GM21786 (cell line): ENCODE data around the gene UNC5C.

ENCODE experiments used
- ATAC-seq: cut with Tn5 transposase; IDR thresholded peaks from one replicate; pipeline ENCODE4 v1.9.1; 2021; ENCODE audit not compliant: unreplicated experiment

The UNC5C gene

DNA sequence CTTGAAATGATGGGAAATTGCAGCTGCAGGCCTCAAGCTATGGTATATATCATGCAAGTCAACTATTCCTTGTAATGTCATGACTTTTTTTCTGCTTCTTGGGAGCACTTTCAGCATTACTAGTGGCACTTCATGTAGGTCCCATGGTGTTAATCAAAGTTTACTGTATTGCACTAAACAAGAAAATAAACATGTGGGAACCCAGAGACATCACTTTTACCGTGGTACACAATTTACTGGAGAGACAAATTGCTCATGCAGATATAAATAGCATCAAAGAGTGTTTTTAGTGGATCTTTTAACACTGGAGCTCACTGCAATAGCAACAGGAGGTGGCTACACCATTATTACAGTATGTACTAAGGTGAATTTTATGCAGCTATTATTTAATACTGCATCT, 79.2 kb downstream of the UNC5C start:
- no peak for ATAC-seq

- no peak for ATAC-seq
These were observed 82.0 kb downstream of the UNC5C start for GRCh38 chr4:95466791-95467190.

GRCh38 chr4:95465010-95465409, 83.8 kb downstream of the UNC5C start:
- no peak for ATAC-seq

DNA sequence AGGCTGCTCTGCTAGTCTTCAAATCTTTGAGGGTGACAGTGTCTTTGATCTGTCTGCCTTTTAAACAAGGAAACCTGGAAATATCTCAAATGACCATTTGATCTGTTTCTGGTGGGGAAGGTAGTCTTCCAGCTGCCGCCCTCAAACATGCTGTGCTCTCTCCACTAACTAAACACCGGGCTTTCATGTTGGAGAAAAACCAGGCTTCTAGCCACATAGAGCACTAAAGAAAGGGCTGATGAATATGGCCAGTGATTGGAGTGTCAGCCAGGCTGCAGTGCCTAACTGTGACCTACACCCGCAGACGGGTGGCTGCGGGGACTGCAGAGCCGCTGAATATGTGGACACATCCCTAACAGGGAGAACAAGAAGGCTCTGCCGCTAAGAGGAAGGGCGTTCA, 85.9 kb downstream of the UNC5C start:
- ATAC-seq = no peak

DNA sequence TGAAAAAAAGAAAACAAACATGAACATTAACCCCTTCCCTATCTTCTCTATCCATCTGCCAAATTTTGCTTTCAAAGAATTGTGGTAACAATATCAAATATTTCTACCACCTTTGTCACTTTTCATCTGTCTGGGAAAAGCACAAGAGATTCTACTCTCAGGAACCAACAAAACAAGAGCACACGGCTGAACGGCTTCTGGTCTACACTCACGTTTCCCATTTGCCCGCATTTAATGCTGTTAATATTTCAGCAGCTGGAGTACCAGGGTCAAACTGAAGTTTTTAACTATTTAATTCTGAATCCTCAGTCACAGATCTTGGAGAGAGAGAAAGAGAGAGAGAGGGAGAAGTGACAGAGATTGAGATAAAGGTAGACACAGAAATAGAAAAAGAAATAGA, 91.4 kb downstream of the UNC5C start:
- ATAC-seq = no peak

DNA sequence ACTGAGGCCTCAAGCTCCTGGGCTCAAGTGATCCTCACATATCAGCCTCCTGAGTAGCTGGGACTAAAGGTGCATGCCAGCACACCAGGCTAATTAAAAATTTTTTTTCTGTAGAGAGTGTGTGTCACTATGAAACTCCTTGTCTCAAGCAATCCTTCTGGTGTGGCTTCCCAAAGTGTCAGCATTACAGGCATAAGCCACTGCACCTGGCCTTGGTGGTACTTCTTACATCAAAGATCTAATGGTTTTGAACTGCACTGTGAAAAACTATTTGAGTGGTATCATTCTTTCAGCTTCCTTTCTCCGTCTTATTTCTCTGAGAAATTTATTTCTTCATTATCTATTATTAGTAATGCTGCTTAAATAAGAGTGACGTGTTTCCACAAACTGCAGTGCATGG, 98.5 kb downstream of the UNC5C start:
- no peak for ATAC-seq

DNA sequence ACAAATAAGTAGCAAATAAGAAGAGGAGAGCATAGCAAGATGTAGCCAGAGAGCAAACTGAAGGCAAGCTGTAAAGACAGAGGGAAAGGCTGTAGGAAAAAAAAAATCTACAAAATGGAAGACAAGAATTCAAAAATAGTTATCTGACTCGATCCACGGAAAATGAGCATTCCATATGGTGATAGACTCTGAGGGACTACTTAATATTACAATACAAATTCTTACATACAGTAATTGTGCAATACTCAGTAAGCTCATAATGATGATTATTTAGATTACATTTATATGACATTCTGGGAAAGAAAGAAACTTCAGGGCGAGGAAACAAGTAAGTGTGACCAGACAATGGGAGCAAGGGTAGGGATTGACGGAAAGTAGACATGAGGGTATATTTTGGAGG, 102.6 kb downstream of the UNC5C start:
- ATAC-seq = no peak

DNA sequence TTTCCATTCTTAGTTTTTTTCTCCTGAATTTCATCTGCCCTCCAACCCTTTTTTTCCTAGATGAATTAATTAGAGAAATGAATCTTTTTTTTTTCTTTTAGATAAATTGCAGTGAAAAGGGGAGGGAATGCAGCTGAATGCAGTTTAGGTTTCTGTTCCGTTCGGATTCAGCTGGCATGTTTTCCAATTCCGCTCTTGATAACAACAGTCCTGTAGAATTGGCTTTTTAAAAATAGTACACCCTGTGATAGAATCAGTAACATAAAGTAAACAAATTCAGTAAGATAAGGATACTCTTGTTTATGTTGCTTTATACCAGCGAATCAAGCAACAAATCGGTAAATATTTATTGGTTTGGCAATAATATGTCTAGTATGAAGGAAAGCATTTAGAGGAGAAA, 103.5 kb downstream of the UNC5C start:
- no peak for ATAC-seq

GRCh38 chr4:95444812-95445211, 104.0 kb downstream of the UNC5C start:
- ATAC-seq = no peak

DNA sequence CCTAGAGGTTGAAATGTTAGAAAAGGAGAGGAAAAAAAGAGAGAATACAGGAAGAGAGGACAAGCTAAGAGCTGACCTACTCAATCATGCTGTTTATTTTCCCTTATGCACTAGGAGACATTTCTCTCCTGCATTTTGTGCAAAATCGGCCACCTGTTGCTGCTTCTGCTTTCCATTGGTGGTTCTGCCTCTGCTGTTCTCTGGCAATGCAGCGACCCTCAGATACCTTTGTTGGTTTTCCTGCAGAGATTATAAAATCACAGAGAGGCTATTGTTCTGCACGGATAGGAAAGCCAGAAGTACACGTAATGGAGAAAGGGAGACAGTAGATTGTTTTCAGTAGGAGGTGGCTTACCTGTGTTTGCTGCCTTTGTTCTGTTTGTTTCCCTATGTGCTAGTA, 108.9 kb downstream of the UNC5C start:
- ATAC-seq = no peak

GRCh38 chr4:95439071-95439470, 109.7 kb downstream of the UNC5C start:
- no peak for ATAC-seq

DNA sequence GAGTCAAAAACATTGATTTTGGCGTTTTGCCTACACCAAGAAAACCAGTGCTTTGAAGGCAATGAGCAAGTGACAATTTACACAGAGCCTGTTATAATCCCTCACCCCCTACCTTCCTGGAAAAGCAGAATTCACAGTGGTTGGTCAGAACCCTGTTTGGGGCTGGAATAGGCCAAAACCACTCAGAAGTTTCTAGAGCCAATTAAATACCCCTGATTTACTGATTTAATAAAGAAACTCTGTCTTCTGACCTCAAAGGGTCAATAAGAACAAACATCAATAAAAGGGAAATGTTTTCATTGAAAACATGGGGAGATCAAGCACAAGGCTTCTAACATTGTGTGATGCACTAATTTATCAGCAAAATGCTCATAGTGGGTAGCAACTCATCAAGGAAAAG, 116.3 kb downstream of the UNC5C start:
- ATAC-seq = no peak

GRCh38 chr4:95431678-95432077, 117.1 kb downstream of the UNC5C start:
- ATAC-seq = no peak

GRCh38 chr4:95429416-95429815, 119.4 kb downstream of the UNC5C start:
- ATAC-seq = no peak

DNA sequence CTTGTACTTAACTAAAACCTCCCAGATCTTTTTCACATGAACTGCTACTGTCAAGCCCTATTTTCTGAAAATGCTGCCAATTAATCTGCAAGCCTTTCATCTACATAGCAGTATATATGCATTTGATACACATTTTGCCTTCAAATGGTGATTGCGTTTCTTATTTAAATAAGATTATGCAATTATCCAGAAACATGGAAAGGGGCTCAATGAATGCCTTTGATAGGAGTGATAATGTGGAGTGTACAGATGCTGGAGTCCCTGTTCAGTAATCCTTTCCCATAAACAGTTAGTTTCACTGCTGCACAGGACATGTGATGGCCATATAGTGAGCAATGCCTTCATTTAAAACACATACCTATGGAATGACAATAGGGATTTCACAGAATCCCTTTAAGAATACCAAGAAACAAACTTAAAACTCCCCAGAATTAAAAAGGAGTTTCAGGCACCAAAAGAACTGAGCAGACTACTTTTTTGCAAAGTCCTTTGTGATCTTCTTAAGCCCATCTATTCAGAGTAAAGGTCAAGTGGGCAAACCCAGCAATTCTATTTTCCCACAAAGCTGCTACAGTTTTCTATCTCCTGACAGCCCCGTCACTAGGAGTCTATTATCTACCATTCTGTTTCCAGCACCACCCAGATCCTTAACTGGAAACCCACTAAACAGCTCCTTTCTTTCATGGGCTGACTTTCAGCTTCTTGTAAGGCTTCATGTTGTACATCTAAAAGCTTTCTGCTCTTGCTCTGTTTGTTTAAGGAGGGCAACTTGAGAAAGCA, 120.3 kb downstream of the UNC5C start:
- no peak for ATAC-seq

- no peak for ATAC-seq
These were observed 122.3 kb downstream of the UNC5C start for GRCh38 chr4:95426455-95426854.

GRCh38 chr4:95422436-95422835, 126.3 kb downstream of the UNC5C start:
- no peak for ATAC-seq

GRCh38 chr4:95421869-95422268, 126.9 kb downstream of the UNC5C start:
- no peak for ATAC-seq

- ATAC-seq = no peak
These were observed 131.2 kb downstream of the UNC5C start for GRCh38 chr4:95417531-95417930.

DNA sequence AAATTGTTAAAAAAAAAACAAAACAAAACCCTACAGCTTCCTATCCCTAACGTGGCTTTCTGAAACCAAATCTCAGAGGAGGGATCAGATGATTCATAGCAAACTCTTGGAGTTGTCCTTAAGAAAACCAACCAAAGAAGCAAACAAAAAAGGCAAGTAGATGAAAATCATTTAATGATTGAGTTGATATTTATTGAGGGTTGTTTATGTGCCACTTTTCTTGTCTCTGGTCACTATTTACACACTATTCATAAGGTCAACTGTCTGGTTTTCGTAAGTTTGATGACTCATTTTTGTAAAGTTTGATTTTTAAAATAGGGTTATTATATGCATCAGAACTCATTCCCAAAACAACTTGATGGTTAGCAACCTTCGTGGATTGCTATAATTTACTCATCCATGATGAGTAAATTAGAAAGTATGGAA, 133.4 kb downstream of the UNC5C start:
- ATAC-seq = no peak

DNA sequence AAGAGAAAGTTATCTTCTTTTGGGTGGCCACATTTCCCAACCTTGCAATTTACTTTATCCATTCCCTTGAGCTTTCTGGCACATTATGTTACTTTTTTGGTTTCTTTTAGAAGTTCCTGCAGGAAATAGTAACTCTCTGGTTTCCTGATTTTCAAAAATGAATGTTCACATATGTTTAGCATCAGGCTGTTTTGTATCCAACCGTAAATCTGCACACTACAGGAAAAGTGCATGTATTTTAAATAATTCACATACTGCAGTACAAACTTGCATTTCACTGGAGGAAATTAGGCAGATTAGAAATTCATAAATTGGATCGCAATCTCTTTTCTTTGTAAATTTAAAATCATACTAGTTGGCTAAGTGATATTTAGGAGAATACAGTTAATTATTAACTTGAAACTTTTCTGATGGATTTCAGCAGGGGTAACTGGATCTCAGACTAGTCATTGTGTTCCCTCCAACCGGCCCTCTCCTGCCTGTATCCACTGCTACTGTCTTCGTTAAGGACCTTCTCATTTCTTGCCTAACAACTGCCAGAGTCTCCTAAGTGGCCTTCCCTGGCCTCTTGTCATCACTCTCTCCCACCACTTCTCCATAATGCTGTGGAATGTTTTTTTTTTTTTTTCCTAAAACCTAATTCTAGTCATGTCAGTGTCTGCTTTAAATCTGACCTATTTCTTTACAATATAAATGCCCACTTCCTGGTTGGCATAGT, 137.2 kb downstream of the UNC5C start:
- ATAC-seq = no peak

DNA sequence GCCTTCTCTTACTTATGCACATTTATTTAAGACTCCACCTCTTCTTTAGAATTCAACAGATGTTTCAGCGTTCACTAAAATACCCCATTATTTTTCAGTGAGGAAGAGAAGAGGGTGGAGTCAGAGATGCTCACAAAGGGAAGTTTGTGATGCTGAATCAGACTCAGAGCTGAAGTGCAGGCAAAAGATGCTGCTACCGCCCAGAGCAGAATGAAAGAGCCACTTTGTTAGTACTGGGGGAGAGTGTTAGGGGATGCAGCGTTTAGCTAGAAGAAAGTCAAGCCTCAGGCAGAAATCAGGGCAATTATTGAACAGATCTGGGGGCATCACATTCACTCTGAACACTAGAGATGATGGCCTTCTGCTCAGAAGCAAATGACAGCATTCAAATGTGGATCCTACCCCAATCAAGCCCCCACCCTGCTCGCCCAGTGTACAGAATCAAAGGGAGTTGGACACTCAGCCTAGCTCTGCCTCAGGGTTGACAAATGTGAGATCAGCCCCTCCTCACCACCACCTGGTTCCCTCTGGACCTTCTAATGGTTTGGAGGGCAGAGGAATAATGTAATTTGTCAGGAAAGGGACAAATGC, 138.3 kb downstream of the UNC5C start:
- ATAC-seq = no peak
